Central memory CD8-positive, alpha-beta T cell (primary cell): ENCODE data around the gene SAP30.

Experiments used
- ATAC-seq: fragments of 150-1000 bp; cut with Tn5 transposase; replicated peaks from 2 replicates; pipeline ENCODE4 v1.10.0; 2022; ENCODE audit warnings: mild to moderate bottlenecking, moderate FRiP score, moderate number of reproducible peaks; ENCODE audit not compliant: poor library complexity, severe bottlenecking; ENCODE audit errors: extremely low read depth
- DNase-seq, 2 donors: peaks; one replicate each; pipeline ENCODE4 v3.0.0; 2021; ENCODE audit warnings: low spot score in 2 of 2
- H3K27ac Mint-ChIP-seq: one replicate; pipeline ENCODE4 v1.8.0; 2022; ENCODE audit warnings: low read depth, mild to moderate bottlenecking, moderate library complexity, mixed read lengths
- H3K27me3 Mint-ChIP-seq: one replicate; pipeline ENCODE4 v1.8.0; 2022; ENCODE audit warnings: mixed read lengths
- H3K36me3 Mint-ChIP-seq: one replicate; pipeline ENCODE4 v1.8.0; 2022; ENCODE audit warnings: mild to moderate bottlenecking, moderate library complexity, mixed read lengths; ENCODE audit not compliant: insufficient read depth
- H3K4me1 Mint-ChIP-seq: one replicate; pipeline ENCODE4 v1.8.0; 2022; ENCODE audit warnings: mixed read lengths
- H3K4me3 Mint-ChIP-seq: one replicate; pipeline ENCODE4 v1.8.0; 2022; ENCODE audit warnings: mild to moderate bottlenecking, moderate library complexity, mixed read lengths
- H3K9me3 Mint-ChIP-seq: one replicate; pipeline ENCODE4 v1.8.0; 2022; ENCODE audit warnings: mixed read lengths

SAP30 gene

GRCh38 chr4:173374588-173374987 is 3.8 kb downstream of the SAP30 start:
- H3K4me3 Mint-ChIP-seq: no peak overlapping the region
- no peak for ATAC-seq
- H3K9me3 Mint-ChIP-seq: no peaks in the 10 kb centered on the region
- H3K27ac Mint-ChIP-seq: no peak overlapping the region
- H3K36me3 Mint-ChIP-seq: peaks cover 15% of the 10 kb centered on the region
- DNase-seq: no peak
- peaks cover 12% of the 10 kb centered on the region for H3K4me1 Mint-ChIP-seq
- no peaks in the 10 kb centered on the region for H3K27me3 Mint-ChIP-seq

GRCh38 chr4:173379929-173380328 is 9.2 kb downstream of the SAP30 start:
- Mint-ChIP-seq H3K36me3 (peaks cover 2% of the 10 kb centered on the region), H3K4me1 (no peaks in the 10 kb centered on the region), H3K27me3 (no peaks in the 10 kb centered on the region), H3K9me3 (no peaks in the 10 kb centered on the region), H3K4me3 (no peak overlapping the region), H3K27ac (no peak overlapping the region)
- DNase-seq (no peak), ATAC-seq (no peak)

GRCh38 chr4:173380987-173381386 is 10.2 kb downstream of the SAP30 start:
- Mint-ChIP-seq H3K36me3 (peaks cover 2% of the 10 kb centered on the region), H3K27ac (no peak overlapping the region)
- no peak for DNase-seq

GRCh38 chr4:173381610-173382009 is 10.9 kb downstream of the SAP30 start:
- no peaks in the 10 kb centered on the region for H3K4me1 Mint-ChIP-seq
- peaks cover 2% of the 10 kb centered on the region for H3K36me3 Mint-ChIP-seq
- H3K27ac Mint-ChIP-seq: no peak overlapping the region
- no peaks in the 10 kb centered on the region for H3K27me3 Mint-ChIP-seq
- no peaks in the 10 kb centered on the region for H3K9me3 Mint-ChIP-seq
- DNase-seq (no peak), ATAC-seq (no peak)
- H3K4me3 Mint-ChIP-seq: no peak overlapping the region

More at GRCh38 chr4:173380987-173381386, 10.2 kb downstream of the SAP30 start:
- ATAC-seq: no peak
- Mint-ChIP-seq H3K4me3 (no peak overlapping the region), H3K4me1 (no peaks in the 10 kb centered on the region), H3K9me3 (no peaks in the 10 kb centered on the region), H3K27me3 (no peaks in the 10 kb centered on the region)

GRCh38 chr4:173382349-173382748 is 11.6 kb downstream of the SAP30 start:
- ATAC-seq: no peak
- no peaks in the 10 kb centered on the region for H3K9me3 Mint-ChIP-seq
- no peak for DNase-seq
- no peak overlapping the region for H3K27ac Mint-ChIP-seq
- H3K27me3 Mint-ChIP-seq: no peaks in the 10 kb centered on the region
- no peaks in the 10 kb centered on the region for H3K4me1 Mint-ChIP-seq
- H3K36me3 Mint-ChIP-seq: peaks cover 2% of the 10 kb centered on the region
- no peak overlapping the region for H3K4me3 Mint-ChIP-seq

- H3K4me1 Mint-ChIP-seq: no peaks in the 10 kb centered on the region
- DNase-seq: no peak
- no peak overlapping the region for H3K4me3 Mint-ChIP-seq
- no peaks in the 10 kb centered on the region for H3K9me3 Mint-ChIP-seq
- ATAC-seq: no peak
- no peaks in the 10 kb centered on the region for H3K36me3 Mint-ChIP-seq
- no peaks in the 10 kb centered on the region for H3K27me3 Mint-ChIP-seq
- H3K27ac Mint-ChIP-seq: no peak overlapping the region
These were observed 16.0 kb downstream of the SAP30 start for GRCh38 chr4:173386751-173387150.

- no peak overlapping the region for H3K27ac Mint-ChIP-seq
- H3K4me3 Mint-ChIP-seq: no peak overlapping the region
- H3K36me3 Mint-ChIP-seq: peaks cover 4% of the 10 kb centered on the region
These were observed 20.9 kb downstream of the SAP30 start for GRCh38 chr4:173391701-173392100.

GRCh38 chr4:173397604-173398003 is 26.9 kb downstream of the SAP30 start:
- Mint-ChIP-seq H3K9me3 (no peaks in the 10 kb centered on the region), H3K27me3 (no peaks in the 10 kb centered on the region), H3K36me3 (peaks cover 4% of the 10 kb centered on the region), H3K4me3 (no peak overlapping the region), H3K4me1 (no peaks in the 10 kb centered on the region), H3K27ac (no peak overlapping the region)
- ATAC-seq (no peak), DNase-seq (no peak)

More at GRCh38 chr4:173391701-173392100, 20.9 kb downstream of the SAP30 start:
- DNase-seq (no peak), ATAC-seq (no peak)
- Mint-ChIP-seq H3K4me1 (no peaks in the 10 kb centered on the region), H3K9me3 (no peaks in the 10 kb centered on the region), H3K27me3 (no peaks in the 10 kb centered on the region)

GRCh38 chr4:173398220-173398619 is 27.5 kb downstream of the SAP30 start:
- Mint-ChIP-seq H3K27me3 (no peaks in the 10 kb centered on the region), H3K9me3 (no peaks in the 10 kb centered on the region), H3K36me3 (peaks cover 4% of the 10 kb centered on the region), H3K27ac (no peak overlapping the region), H3K4me1 (no peaks in the 10 kb centered on the region), H3K4me3 (no peak overlapping the region)
- no peak for DNase-seq
- no peak for ATAC-seq

GRCh38 chr4:173398779-173399415 is 28.1 kb downstream of the SAP30 start, which contains the start of gene SCRG1:
SCRG1 (minus strand) TSS chr4:173399116; CDS start chr4:173391414, 7,702 bp downstream.
- no peak within 1 kb of the TSS for H3K4me3 Mint-ChIP-seq
- no peak within 1 kb of the TSS for H3K27ac Mint-ChIP-seq
- ATAC-seq (no peak), DNase-seq (no peak)
- peaks cover 4% of the 10 kb centered on the region for H3K36me3 Mint-ChIP-seq
- no peaks in the 10 kb centered on the region for H3K4me1 Mint-ChIP-seq
- no peaks in the 10 kb centered on the region for H3K9me3 Mint-ChIP-seq
- H3K27me3 Mint-ChIP-seq: no peaks in the 10 kb centered on the region

- no peak for ATAC-seq
- DNase-seq: no peak
- Mint-ChIP-seq H3K27me3 (no peaks in the 10 kb centered on the region), H3K4me1 (no peaks in the 10 kb centered on the region), H3K36me3 (peaks cover under 1% of the 10 kb centered on the region), H3K9me3 (no peaks in the 10 kb centered on the region), H3K27ac (no peak overlapping the region), H3K4me3 (no peak overlapping the region)
These were observed 30.3 kb downstream of the SAP30 start for GRCh38 chr4:173401063-173401462.

GRCh38 chr4:173403051-173403450 is 32.3 kb downstream of the SAP30 start:
- H3K27me3 Mint-ChIP-seq: no peaks in the 10 kb centered on the region
- no peaks in the 10 kb centered on the region for H3K9me3 Mint-ChIP-seq
- ATAC-seq (no peak), DNase-seq (no peak)
- H3K36me3 Mint-ChIP-seq: no peaks in the 10 kb centered on the region
- no peak overlapping the region for H3K4me3 Mint-ChIP-seq
- no peak overlapping the region for H3K27ac Mint-ChIP-seq
- H3K4me1 Mint-ChIP-seq: no peaks in the 10 kb centered on the region

- Mint-ChIP-seq H3K4me1 (no peaks in the 10 kb centered on the region), H3K36me3 (no peaks in the 10 kb centered on the region), H3K27me3 (no peaks in the 10 kb centered on the region), H3K9me3 (no peaks in the 10 kb centered on the region), H3K4me3 (no peak overlapping the region), H3K27ac (no peak overlapping the region)
- DNase-seq (no peak), ATAC-seq (no peak)
These were observed 33.6 kb downstream of the SAP30 start for GRCh38 chr4:173404296-173404865.
